Natural killer cell treated with Interleukin-12 subunit alpha and Interleukin-12 subunit beta and Interleukin-15 and Interleukin-18, amount 100 ng/mL, for 72 hours (primary cell): Measurements from ENCODE around the gene SIGLEC6. TPM values are rescaled to one million over a fixed set of nuclear protein-coding genes. Genes with fewer than 3 reads are reported as not detected.
"Not testable (repeated sequence)": the region's sequence is repeated elsewhere in the genome, so short reads cannot be mapped to it uniquely, and the experiment has no call there.

Source experiments
- ATAC-seq, 2 donors: fragments of 150-1000 bp; cut with Tn5 transposase in 1 of 2; sonication (Bioruptor Pico), chemical (Tn5 transposase) in 1 of 2; 2 replicates each; pipeline ENCODE4 v1.10.0; 2021
- DNase-seq: peaks from one replicate; pipeline ENCODE4 v3.0.0; 2022; ENCODE audit warnings: low spot score
- H3K27ac Mint-ChIP-seq, 2 donors: 1 replicate in 1 of 2; 2 replicates in 1 of 2; pipeline ENCODE4 v1.8.0; 2022; ENCODE audit warnings: mixed read lengths in 2 of 2, mild to moderate bottlenecking in 1 of 2, moderate library complexity in 1 of 2
- H3K27me3 Mint-ChIP-seq, 2 donors: 1 replicate in 1 of 2; 2 replicates in 1 of 2; pipeline ENCODE4 v1.8.0; 2022; ENCODE audit warnings: mixed read lengths in 2 of 2
- H3K36me3 Mint-ChIP-seq: one replicate; pipeline ENCODE4 v1.8.0; 2022; ENCODE audit warnings: mixed read lengths
- H3K4me1 Mint-ChIP-seq, 2 donors: 1 replicate in 1 of 2; 2 replicates in 1 of 2; pipeline ENCODE4 v1.8.0; 2022; ENCODE audit warnings: low read depth in 2 of 2, mixed read lengths in 2 of 2, mild to moderate bottlenecking in 1 of 2
- H3K4me3 Mint-ChIP-seq: one replicate; pipeline ENCODE4 v1.8.0; 2022; ENCODE audit warnings: mixed read lengths
- H3K9me3 Mint-ChIP-seq: 2 replicates; pipeline ENCODE4 v1.8.0; 2022; ENCODE audit warnings: mixed read lengths
- total RNA-seq, 2 donors: library from RNA; stranded (reverse); gene quantifications; one replicate each; pipeline ENCODE4 v1.2.3, GENCODE V29; 2022

SIGLEC6 gene
- total RNA-seq, 2 donors from 2014 or later, result 1.0 TPM; not detected in 1

DNA sequence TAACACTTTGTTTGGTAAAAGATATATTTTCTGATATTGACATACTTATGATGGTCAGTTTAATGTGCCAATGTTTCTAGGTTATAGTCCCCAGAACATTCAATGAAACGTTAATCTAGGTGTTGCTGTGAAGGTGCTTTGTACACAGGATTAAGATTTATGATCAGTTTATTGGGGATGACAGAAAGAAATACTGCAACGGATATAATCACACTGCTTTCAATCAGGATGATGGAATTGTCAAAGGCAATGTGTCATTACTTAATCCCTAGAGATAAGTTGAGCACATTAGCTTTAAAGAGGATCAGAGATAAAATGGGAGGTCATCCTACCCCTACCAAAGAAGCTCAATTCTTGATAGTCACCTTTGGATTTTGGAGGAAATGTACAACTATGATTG, 17.5 kb downstream of the SIGLEC6 start:
- DNase-seq, result no peak
- no peak overlapping the region for H3K27ac Mint-ChIP-seq
- peaks cover 0 to 3% of the 10 kb centered on the region in 2 donors for H3K4me1 Mint-ChIP-seq
- H3K27me3 Mint-ChIP-seq, result peaks cover 16 to 50% of the 10 kb centered on the region in 2 donors
- no peak for ATAC-seq
- H3K36me3 Mint-ChIP-seq, result no peaks in the 10 kb centered on the region
- H3K4me3 Mint-ChIP-seq, result no peak overlapping the region
- H3K9me3 Mint-ChIP-seq, result no peaks in the 10 kb centered on the region

DNA sequence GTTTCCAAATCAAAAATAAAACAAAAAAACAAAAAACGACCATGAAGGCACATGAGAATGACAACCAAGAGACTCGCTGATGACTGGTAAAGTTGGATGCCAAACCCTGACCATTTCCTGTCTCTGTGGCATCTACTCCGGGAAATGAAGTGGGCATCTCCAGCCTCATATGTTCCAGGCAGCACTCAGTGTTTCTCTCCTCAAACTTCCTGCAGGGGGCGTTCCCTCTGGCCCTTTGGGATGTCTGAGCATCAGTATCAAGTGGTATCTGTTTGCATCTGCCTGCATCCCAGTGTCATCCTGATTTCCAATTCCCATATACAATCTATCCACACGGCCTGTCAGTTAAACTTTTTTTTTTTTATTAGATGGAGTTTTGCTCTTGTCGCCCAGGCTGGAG, 20.1 kb downstream of the SIGLEC6 start:
- H3K4me1 Mint-ChIP-seq, result peaks cover 0 to 3% of the 10 kb centered on the region in 2 donors
- H3K9me3 Mint-ChIP-seq, result no peaks in the 10 kb centered on the region
- no peak overlapping the region for H3K4me3 Mint-ChIP-seq
- H3K36me3 Mint-ChIP-seq, result no peaks in the 10 kb centered on the region
- ATAC-seq (no peak), DNase-seq (no peak)
- H3K27ac Mint-ChIP-seq, result no peak overlapping the region
- peaks cover 6 to 37% of the 10 kb centered on the region in 2 donors for H3K27me3 Mint-ChIP-seq

DNA sequence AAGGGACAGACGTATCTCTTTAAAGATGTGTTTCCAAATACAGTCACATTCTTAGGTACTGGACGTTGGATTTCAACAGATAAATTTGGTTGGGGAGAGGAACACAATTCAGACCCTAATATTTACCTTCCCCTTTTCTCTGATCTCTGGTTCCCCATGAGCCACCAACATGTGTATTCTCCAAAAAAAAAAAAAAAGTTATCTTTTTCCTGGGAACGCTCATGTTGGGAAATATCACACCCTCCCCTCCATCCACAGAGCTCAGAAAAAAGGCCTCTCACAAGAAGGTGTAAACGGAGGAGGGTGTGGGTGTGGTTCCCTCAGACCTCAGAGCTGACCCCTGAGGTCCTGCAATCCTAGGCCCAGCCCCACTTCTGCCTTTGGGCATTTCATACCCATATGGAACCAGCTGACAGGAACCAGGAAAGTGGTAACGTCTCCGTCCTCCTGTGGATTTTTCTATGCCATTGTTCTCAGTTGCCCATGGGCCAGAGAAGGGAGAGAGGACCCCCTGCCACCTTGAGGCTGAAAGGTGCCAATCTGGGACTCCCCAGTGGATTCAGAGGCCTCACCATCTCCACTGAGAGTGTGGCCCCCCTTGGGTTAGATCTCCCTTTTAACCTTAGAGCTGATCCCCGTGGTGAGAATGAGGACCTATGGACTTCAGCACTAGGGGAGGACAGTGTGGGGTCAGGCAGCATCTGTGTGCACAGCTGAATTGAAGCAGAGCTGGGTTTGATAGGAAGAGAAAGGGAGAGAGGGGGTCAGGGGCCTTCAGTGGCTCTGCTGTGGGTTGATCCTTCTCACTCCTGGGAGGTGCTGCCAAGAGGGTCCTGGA, 21.4 kb downstream of the SIGLEC6 start:
- Mint-ChIP-seq H3K4me3 (no peak overlapping the region), H3K4me1 (peaks cover 0 to 3% of the 10 kb centered on the region in 2 donors), H3K9me3 (no peaks in the 10 kb centered on the region), H3K27me3 (peaks cover 6 to 37% of the 10 kb centered on the region in 2 donors), H3K36me3 (no peaks in the 10 kb centered on the region), H3K27ac (no peak overlapping the region)
- ATAC-seq (peak in 1 of 2 donors; percentile 17), DNase-seq (no peak)

DNA sequence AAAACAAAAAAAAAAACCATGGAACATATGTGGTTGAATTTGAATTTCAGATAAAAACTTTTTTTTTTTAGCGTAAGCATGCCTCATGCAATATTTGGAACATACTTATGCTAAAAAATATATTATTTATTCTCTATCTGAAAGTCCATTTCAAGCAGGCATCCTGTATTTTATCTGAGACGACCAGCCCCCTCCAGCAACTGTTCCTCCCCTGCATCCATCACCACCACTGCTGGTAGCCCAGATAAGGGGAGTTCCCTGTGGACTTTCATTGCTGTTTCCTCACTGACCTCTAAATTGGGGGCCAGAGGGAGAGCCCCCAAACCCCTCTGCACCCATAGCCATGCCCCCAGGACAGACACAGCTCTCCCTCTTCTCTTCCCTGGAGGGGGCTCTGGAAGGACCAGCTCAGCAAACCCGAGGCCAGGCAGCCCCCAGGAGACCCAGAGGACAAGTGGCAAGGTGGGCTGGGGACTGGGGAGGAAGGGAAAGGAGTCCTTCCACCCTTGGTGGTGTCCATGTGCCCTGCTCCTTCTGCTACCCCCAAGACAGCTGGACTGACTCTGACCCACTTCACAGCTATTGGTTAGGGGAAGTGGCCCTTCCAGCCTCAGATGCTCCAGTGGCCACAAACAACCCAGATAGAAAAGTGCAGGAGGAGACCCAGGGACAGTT, 23.3 kb downstream of the SIGLEC6 start:
- Mint-ChIP-seq H3K27me3 (peaks cover 6 to 26% of the 10 kb centered on the region in 2 donors), H3K9me3 (peaks cover 5% of the 10 kb centered on the region), H3K4me3 (no peak overlapping the region), H3K27ac (no peak overlapping the region), H3K36me3 (no peaks in the 10 kb centered on the region), H3K4me1 (peaks cover 0 to 3% of the 10 kb centered on the region in 2 donors)
- DNase-seq (no peak), ATAC-seq (no peak)

DNA sequence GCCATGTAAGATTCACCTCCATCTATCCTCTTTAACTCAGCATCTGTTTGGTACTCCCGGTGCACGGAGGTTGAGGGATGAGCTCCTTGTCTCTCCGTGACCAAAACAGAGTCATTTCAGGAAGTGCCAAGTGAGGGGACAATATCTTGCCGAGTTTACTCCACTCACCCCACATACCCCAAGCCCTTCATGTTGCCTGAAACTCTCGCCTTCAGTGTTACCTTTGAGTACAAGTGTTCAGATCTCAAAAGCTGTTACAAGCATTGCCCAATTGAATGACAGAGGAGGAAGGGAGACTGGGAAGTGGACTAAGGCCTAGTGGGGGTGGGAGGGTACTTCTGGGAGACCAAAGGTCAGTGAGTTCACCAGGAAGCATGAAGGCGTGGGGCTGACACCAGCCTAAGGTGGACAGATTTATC, 23.8 kb downstream of the SIGLEC6 start:
- ATAC-seq, result no peak
- Mint-ChIP-seq H3K9me3 (peaks cover 5% of the 10 kb centered on the region), H3K27me3 (peaks cover 6 to 22% of the 10 kb centered on the region in 2 donors), H3K4me3 (no peak overlapping the region), H3K4me1 (peaks cover 0 to 3% of the 10 kb centered on the region in 2 donors), H3K27ac (no peak overlapping the region), H3K36me3 (no peaks in the 10 kb centered on the region)
- no peak for DNase-seq

DNA sequence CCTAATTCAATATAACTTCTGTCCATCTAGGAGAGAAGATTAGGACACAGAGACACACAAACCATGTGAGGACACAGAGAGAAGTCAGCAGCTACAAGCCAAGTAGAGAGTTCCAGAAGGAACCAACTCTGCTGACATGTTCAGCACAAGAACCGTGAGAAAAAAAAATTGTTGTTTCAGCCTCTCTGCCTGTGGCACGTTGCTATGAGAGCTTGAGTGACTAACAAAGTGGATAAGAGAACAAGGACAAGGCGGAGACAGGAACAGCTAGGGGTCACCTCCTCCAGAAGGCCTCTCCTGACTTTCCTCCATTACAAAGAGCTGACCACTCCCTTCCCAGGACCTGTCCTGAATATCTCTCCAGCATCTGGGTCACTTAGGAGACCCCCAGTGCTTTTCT, 24.3 kb downstream of the SIGLEC6 start:
- H3K9me3 Mint-ChIP-seq, result peaks cover 5% of the 10 kb centered on the region
- no peak for ATAC-seq
- H3K36me3 Mint-ChIP-seq, result no peaks in the 10 kb centered on the region
- no peak overlapping the region for H3K4me3 Mint-ChIP-seq
- H3K4me1 Mint-ChIP-seq, result peaks cover 0 to 5% of the 10 kb centered on the region in 2 donors
- H3K27ac Mint-ChIP-seq, result no peak overlapping the region
- H3K27me3 Mint-ChIP-seq, result peaks cover 6 to 19% of the 10 kb centered on the region in 2 donors
- no peak for DNase-seq

DNA sequence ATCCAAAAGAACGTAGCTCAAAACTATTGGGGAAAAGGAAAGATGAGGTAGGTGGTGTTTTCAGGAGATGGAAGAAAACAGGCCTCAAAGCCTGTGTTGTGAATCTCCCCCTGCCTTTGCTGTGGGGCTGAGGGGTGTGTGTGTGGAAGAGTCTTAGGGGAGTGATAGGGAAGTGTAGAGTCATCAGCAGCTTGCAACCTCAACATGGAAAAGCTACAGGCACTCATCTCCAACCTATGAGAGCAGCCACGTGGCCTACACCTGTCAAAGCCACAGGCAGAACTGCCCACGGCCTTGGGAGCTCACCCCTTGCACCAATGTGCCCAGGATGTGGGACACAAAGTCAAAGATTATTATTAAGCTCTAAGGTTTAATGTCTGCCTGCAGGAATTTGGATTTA, 25.6 kb downstream of the SIGLEC6 start:
- Mint-ChIP-seq H3K27me3 (peaks cover 3 to 6% of the 10 kb centered on the region in 2 donors), H3K27ac (no peak overlapping the region), H3K4me3 (no peak overlapping the region), H3K36me3 (no peaks in the 10 kb centered on the region), H3K4me1 (peaks cover 7 to 10% of the 10 kb centered on the region in 2 donors), H3K9me3 (peaks cover 5% of the 10 kb centered on the region)
- ATAC-seq (no peak), DNase-seq (peak; percentile 12)

DNA sequence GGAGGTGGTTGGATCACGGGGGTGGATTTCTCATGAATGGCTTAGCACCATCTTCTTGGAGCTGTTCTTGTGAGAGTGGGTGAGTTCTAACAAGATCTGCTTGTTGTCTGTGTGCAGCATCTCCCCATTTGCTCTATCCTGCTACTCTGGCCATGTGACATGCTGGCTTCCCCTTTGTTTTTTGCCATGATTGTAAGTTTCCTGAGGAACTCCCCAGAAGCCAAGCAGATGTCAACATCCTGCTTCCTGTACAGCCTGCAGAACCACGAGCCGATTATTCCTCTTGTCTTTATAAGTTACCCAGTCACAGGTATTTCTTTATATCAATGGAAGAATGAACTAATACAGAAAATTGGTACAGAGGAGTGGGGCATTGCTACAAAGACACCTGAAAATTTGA, 27.6 kb downstream of the SIGLEC6 start:
- H3K9me3 Mint-ChIP-seq, result peaks cover 5% of the 10 kb centered on the region
- H3K36me3 Mint-ChIP-seq, result no peaks in the 10 kb centered on the region
- ATAC-seq (no peak), DNase-seq (peak; percentile 23)
- H3K27me3 Mint-ChIP-seq, result no peaks in the 10 kb centered on the region
- H3K27ac Mint-ChIP-seq, result no peak overlapping the region
- H3K4me3 Mint-ChIP-seq, result no peak overlapping the region
- H3K4me1 Mint-ChIP-seq, result peaks cover 7 to 10% of the 10 kb centered on the region in 2 donors

DNA sequence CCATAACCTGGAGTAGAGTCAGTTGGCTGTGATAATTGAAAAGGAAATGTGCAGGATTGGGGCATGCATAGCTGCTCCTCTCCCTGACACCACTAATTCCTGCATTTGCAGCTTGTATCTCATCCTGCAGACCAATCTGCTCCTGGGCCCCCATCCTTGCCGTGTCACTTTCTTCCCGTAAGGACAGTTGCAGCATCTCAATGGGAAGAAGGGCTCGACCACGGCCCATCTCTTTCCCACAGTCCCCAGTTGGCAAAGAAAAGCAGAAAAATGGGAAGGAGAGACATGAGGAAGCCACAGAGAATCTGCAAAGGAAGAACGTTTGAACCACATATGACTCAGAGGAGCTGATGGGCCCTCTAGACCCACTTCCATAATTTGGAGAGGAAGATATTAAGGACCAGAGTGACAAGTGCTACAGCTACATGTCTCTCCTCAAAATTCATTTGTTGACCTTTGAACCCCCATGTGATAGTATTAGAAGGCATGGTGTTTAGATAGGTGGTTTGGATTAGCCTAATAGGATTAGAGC, 28.1 kb downstream of the SIGLEC6 start:
- no peak overlapping the region for H3K27ac Mint-ChIP-seq
- H3K4me1 Mint-ChIP-seq, result peaks cover 7 to 10% of the 10 kb centered on the region in 2 donors
- DNase-seq (no peak), ATAC-seq (no peak)
- H3K36me3 Mint-ChIP-seq, result no peaks in the 10 kb centered on the region
- peaks cover 5% of the 10 kb centered on the region for H3K9me3 Mint-ChIP-seq
- no peak overlapping the region for H3K4me3 Mint-ChIP-seq
- H3K27me3 Mint-ChIP-seq, result peaks cover 0 to 2% of the 10 kb centered on the region in 2 donors

DNA sequence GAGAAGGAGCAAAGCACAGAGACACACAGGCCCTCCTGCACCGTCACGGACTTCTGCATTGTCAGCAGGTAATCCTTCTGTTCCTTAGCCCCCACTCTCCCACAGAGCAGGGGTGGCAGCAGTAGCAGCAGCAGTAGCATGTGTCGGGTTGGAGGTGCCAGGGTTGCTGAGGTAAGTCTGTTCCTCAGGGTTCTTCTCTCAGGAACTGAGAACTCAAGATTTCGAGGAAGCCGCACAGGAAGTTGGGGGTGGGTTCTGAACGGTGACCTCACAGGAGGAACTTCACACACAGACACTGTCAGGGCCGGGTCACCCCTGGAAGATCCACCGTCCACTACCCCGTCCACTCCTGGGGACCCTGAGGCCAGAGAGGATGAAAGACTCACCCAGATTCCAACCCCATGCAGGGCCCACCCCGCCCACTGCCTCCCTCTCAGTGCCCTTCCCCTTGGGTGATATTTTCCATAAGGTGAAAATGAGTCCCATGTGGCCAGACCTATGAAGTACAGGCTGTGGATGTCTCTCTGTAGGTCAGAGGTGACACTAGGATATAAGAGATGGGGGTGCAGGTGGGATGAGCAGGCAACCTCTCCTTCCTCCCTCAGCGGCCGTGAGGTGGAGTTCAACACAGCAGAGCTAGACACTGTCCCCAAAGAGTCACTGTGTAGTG, 29.7 kb downstream of the SIGLEC6 start, which contains the start of gene SIGLEC12:
Gene SIGLEC12 (minus strand): TSS at position 207 of the 670 bp plus-strand sequence. CDS start 67 bp downstream, at position 140.
- H3K27me3 Mint-ChIP-seq, result peaks cover 0 to 5% of the 10 kb centered on the region in 2 donors
- DNase-seq, result peak; percentile 63
- peak within 1 kb of the TSS; percentile 66 for H3K4me3 Mint-ChIP-seq
- ATAC-seq, result peak; percentile 51 to 56
- peaks cover 7 to 10% of the 10 kb centered on the region in 2 donors for H3K4me1 Mint-ChIP-seq
- no peaks in the 10 kb centered on the region for H3K36me3 Mint-ChIP-seq
- peaks cover 5% of the 10 kb centered on the region for H3K9me3 Mint-ChIP-seq
- H3K27ac Mint-ChIP-seq, result peak within 1 kb of the TSS; percentile 36 to 57

DNA sequence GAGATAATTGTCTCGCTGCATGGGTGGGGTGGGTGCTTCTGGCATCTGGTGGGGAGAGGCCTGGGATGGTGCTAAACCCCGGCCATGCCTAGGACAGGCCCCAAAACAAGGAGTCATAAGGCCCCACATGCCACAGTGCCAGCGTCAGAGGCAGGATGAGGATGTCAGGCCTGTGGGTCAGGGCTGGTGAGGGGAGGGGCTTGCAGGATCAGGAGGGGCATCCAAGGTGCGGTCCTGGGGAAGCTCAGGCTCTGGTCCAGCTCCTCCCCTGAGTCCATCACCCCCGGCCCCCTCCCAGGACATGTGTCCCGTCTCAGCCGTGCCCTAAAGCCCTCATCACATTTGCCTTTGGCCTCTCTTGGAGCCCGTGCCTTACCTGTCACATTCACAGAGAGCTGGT, 30.5 kb downstream of the SIGLEC6 start:
- H3K27me3 Mint-ChIP-seq, H3K36me3 Mint-ChIP-seq, H3K4me1 Mint-ChIP-seq, H3K9me3 Mint-ChIP-seq, H3K4me3 Mint-ChIP-seq: not testable (repeated sequence)
- H3K27ac Mint-ChIP-seq, result peak overlapping the region; percentile 36 to 57
- peak in 1 of 2 donors; percentile 52 for ATAC-seq
- DNase-seq, result peak; percentile 18

DNA sequence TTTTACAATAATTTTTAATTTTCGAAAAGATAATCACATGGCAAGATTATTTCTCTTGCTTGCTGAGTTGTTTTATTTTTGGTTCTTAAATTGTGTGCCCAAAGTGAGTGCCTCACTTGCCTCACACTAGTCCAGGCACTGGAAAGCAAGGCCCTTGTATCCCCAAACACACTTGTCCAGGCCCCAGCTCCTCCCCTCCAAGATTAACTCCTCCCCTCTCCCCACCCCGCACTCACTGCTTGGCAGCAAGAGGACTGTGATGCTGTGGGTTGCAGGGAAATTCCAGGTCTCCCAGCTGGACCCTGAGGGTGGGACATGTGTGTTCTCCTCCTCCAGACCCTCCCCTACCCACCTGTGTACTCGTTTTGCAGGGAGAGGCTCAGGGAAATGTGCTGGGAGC, 33.8 kb downstream of the SIGLEC6 start:
- peaks cover 7 to 10% of the 10 kb centered on the region in 2 donors for H3K4me1 Mint-ChIP-seq
- no peak for ATAC-seq
- H3K4me3 Mint-ChIP-seq, result no peak overlapping the region
- H3K27me3 Mint-ChIP-seq, result peaks cover 16 to 23% of the 10 kb centered on the region in 2 donors
- no peaks in the 10 kb centered on the region for H3K36me3 Mint-ChIP-seq
- peaks cover 6% of the 10 kb centered on the region for H3K9me3 Mint-ChIP-seq
- no peak overlapping the region for H3K27ac Mint-ChIP-seq
- no peak for DNase-seq

DNA sequence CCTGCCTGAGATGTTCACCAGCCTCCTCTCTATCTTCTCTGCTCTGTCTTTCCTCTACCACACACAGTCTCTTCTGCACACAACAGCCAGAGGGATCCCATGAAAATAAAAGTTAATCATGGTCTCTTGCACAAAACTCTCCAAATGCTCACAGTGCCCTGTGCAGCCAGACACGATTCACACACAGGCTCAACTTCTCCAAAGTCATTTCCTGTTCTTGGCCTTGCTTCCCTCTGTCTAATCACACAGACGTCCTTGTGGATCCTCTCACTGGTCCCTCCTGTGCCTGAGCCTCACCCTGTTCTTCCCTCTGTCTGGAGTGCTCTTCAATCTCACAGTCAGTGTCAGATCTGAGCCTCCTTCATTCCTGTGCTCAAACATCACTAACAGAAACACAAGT, 37.7 kb downstream of the SIGLEC6 start:
- no peaks in the 10 kb centered on the region for H3K36me3 Mint-ChIP-seq
- no peaks in the 10 kb centered on the region for H3K4me1 Mint-ChIP-seq
- ATAC-seq, result no peak
- peaks cover 6% of the 10 kb centered on the region for H3K9me3 Mint-ChIP-seq
- H3K27me3 Mint-ChIP-seq, result peaks cover 22 to 23% of the 10 kb centered on the region in 2 donors
- DNase-seq, result no peak
- no peak overlapping the region for H3K27ac Mint-ChIP-seq
- no peak overlapping the region for H3K4me3 Mint-ChIP-seq
